Measurements from ENCODE around the gene DUSP16. TPM values are rescaled to one million over a fixed set of nuclear protein-coding genes. Genes with fewer than 3 reads are reported as not detected.

The DUSP16 gene
- total and polyA plus RNA-seq, 2 experiments from 2014 or later: 11.7 to 59.4 TPM

GRCh38 chr12:12460935-12461922 lies 101.4 kb downstream of the DUSP16 start (continued):
- TF ChIP-seq ZNF462 (CRISPR knock-in tag; IDR thresholded peaks at IDR 0.05) (no peak), ZNF331 (CRISPR knock-in tag; IDR thresholded peaks at IDR 0.05; ENCODE audit: low read depth) (no peak), REST (IDR thresholded peaks at IDR 0.05; ENCODE audit: unreplicated experiment) (no peak), NANOG (IDR thresholded peaks at IDR 0.05; ENCODE audit: borderline replicate concordance) (no peak)

Data from GM23338 (cell line).